Measurements from ENCODE around the gene TDP2. TPM values are rescaled to one million over a fixed set of nuclear protein-coding genes. Genes with fewer than 3 reads are reported as not detected.

The TDP2 gene
- total RNA-seq, 1 donor from 2014 or later = 21.7 TPM

DNA sequence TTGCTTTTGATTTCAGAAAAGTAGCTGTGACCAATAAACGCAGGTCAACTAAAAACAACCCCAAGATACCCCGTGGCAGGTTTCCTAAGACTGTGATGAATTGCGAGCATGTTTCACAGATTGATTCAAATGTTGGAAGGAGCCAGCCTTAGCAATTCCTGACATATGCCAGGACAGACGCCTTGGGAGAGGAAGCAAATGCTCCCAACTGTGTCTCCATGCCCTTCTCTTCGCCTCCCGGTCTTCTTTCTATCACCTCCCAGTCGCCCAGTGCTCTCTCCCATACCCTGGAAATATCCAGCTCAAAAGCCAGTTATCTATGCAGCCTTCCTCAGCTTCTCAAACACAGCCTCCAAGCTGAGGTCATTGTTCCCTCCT is 52.7 kb downstream of the TDP2 start:
- DNase-seq (ENCODE audit: missing footprints) = no peak
- intact Hi-C loops (cut with DNase I) = no loop called here
- ATAC-seq = no peak

DNA sequence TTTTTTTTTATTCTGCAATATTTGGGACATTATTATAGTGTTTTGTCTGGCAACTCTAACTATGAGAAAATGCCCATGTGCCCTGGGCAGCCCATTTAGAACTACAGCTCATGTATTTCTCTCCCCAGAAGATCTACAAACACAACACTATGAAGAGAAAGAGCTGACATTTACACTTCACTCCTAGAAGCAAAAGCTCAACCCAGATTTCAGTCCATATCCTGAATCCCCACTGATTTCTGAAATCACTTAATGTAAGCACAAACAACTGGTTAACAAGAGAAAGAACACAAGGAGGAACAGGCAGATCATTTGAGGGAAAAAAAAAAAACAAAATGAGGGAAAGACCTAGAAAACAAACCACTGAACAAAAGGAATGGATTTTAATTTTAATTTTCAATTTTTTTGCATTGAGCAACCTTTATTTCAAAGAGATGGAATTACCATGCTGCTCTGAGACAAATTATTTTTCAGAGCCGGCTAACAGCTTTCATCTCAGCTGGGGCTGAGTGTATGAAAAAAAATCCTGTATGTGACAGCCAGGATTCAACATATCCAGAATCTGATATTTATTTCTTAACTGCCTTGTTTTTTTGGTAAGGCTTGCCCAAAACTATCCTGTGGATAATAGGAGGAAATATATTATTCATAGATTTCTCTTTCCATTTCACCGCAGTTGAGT is 53.2 kb downstream of the TDP2 start:
- no peak for ATAC-seq
- intact Hi-C loops (cut with DNase I) = no loop called here
- no peak for DNase-seq (ENCODE audit: missing footprints)

DNA sequence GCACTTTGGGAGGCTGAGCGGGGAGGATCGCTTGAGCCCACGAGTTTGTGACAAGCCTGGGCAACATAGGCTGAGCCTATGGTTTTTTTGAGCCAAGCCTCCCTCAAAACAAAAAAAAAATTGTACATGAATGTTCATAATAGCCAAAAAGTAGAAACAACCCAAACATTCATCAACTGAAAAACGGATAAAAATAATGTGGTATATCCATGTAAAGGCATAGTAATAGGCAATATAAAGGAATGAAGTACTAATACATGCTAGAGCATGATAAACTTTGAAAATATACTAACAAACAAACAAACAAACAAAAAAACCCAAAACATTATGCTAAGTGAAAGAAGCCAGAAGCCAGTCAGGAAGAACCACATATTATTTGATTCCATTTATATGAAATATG is 56.0 kb downstream of the TDP2 start:
- no peak for DNase-seq (ENCODE audit: missing footprints)
- ATAC-seq = no peak
- intact Hi-C loops (cut with DNase I) = no loop called here

- ATAC-seq (no peak), DNase-seq (ENCODE audit: missing footprints) (no peak)
- intact Hi-C loops (cut with DNase I) = no loop called here
Measured at GRCh38 chr6:24607310-24608105, 59.2 kb downstream of the TDP2 start.

DNA sequence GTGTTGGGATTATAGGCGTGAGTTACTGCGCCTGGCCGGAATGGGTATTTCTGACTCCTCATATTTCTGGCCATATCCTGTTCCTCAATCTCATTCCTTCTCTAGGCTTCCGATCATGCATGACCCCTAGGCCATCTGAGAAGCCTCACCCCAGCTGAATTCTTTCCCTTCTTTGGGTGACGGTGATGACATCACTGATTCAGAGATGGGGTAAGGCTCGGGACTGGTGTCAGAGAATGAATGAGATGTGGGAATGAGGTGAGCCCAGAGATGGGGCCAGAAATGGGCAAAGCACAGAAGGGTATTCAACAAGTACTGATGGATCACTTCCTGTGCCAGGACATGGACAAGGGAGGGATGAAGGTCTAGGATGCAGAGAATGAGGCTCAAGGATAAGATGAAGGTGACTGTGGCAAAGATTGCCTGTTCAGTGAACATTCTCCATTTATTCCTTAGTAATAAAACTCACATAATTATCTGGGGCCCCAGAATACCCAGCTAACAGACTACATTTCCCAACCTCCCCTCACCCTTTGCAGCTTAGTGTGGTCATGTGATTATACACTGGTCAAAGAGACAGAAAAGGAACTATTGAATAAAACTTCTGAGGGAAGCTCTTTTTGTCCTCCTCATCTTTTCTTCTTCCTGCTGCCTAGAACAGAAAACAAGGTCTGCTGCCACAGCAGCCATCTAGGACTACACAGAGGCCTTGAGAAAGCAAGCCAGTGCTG is 60.3 kb downstream of the TDP2 start:
- intact Hi-C loops (cut with DNase I) = no loop called here
- DNase-seq (ENCODE audit: missing footprints) (no peak), ATAC-seq (no peak)

DNA sequence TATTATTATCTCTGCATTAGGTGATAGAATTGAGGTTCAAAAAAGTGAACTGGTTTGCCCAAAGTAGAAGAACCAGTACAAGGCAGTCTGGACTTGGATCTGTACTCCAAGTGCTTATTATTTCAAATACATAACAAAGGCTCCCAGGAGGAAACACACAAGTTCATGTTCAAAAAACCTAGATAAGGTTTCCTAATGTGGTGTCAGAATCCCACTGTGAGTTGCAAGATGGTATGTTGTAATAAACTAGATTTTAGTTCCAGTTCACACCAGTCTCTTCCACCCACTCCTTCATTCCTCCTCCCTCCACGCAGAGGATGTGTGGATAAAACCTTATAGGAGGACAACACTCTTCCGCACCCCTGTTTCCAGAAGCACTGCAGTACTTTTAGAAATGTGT is 63.5 kb downstream of the TDP2 start:
- intact Hi-C loops (cut with DNase I) = no loop called here
- ATAC-seq (no peak), DNase-seq (ENCODE audit: missing footprints) (no peak)

- DNase-seq (ENCODE audit: missing footprints) = no peak
- intact Hi-C loops (cut with DNase I) = no loop called here
- no peak for ATAC-seq
Measured at GRCh38 chr6:24600903-24601302, 65.8 kb downstream of the TDP2 start.

Other genes with a start within 250 kb of the TDP2 start
- 1.1 TPM for gene GPLD1, start 177.3 kb downstream of the TDP2 start, total RNA-seq
- gene ALDH5A1, start 171.9 kb downstream of the TDP2 start, total RNA-seq = 25.1 TPM
- not detected for gene KIAA0319, start 20.7 kb downstream of the TDP2 start, total RNA-seq
- gene ACOT13, start 178 bp upstream of the TDP2 start, total RNA-seq = 75.8 TPM
- 43.2 TPM for gene C6orf62, start 52.3 kb upstream of the TDP2 start, total RNA-seq
- gene GMNN, start 108.0 kb upstream of the TDP2 start, total RNA-seq = 8.1 TPM
- gene ARMH2, start 132.0 kb upstream of the TDP2 start, total RNA-seq = not detected

All from Right ventricle myocardium inferior (tissue), 1 donor.